ENCODE results near the gene SRSF6. TPM values are rescaled to one million over a fixed set of nuclear protein-coding genes. Genes with fewer than 3 reads are reported as not detected.

The SRSF6 gene
- total RNA-seq, 4 donors from 2014 or later: 43.7 to 91.0 (median 66.3) TPM

DNA sequence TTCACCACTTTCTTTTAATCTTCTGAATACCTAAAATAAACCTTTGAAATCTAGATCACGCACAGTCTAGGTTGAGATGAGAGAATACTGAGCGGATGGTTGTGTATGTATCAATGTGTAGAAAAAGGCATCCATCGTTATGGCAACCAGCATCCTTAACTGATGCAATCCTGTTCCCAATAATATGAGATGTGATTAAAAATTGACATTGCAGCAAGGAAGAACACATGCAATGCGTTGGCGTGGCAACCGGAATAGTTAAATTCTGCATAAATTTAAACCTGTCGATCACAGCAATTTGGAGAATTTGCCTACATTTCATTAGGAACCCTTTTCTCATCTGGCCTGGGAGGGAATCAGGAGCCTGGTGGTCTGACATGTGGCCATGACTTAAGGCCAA, 48.5 kb downstream of the SRSF6 start:
- TF ChIP-seq CTCF (IDR thresholded peaks at IDR 0.05; ENCODE audit: low read depth): no peak

DNA sequence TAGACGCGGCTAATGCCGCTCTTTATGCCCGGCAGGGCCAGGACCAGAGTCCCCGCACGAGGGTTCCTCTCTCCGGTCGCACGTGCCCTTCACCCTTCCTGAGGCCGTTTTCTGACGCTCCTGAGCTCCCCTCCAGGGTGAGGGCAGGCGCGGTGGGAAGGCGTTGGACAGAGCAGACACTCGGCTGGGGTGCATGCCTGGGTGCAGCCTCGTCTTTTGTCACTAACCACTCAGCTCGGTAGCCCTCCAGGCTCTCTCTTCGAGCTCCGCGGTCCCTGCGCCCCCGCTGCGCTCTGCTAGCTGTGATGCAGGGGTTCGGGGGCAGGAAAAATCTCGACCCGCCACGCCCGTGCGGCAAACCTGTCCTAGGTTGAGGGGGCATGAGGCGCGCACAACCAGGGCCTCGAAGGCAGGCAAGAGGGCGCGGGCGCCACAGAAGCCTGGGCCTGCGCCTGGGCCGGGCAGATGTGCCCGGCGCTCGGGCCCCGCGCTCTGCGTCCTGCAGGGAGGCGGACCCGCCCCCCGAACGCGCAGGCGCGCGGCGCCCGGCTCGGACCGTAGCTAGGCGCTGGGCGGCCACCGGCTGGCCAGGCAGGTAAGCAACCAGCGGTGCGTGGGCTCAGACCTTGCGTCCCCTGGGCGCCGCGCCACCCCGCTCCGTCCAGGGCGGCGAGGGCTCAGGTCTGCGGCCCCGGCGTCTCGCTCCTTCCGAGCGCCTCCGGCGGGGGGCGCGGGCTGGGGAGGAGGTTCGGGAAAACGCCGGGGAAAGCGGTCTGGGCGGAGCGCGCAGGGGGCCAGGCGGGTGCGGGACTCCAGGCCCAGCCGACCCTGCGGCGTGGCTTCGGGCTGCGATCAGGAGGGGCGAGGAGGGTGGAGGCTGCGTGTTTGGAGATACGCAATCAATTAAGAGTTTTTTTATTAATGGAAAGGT, 49.7 kb downstream of the SRSF6 start, which contains the start of gene L3MBTL1:
L3MBTL1 (plus strand) TSS at position 548 of the 931 bp plus-strand sequence. CDS start 5,807 bp downstream, outside the sequence.
- no peak for TF ChIP-seq CTCF (IDR thresholded peaks at IDR 0.05; ENCODE audit: low read depth)

- TF ChIP-seq CTCF (IDR thresholded peaks at IDR 0.05; ENCODE audit: low read depth): no peak
Observed at GRCh38 chr20:43508106-43508505, 50.4 kb downstream of the SRSF6 start.

DNA sequence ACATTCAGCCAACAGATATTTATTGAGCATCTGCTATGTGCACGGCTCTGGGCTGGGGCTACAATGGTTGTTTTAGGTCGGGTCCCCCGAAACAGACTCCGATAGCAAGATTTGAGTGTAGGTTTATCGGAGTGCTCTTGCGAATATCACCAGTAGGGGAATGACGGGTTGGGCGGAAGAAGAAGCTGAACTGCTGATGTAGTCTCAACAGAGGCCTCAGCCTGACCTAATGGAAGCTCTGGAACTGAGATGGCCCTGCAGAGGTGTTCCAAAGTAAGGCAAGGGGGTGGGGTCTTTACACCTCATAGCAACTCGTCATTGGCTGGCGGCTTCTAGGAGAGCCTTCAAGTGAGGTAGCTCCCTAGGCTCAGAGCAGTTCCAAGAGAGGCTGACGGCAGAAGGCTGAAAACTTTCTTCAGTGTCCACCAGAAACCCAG, 50.9 kb downstream of the SRSF6 start:
- no peak for TF ChIP-seq CTCF (IDR thresholded peaks at IDR 0.05; ENCODE audit: low read depth)

GRCh38 chr20:43511879-43512278, 54.2 kb downstream of the SRSF6 start:
- no peak for TF ChIP-seq CTCF (IDR thresholded peaks at IDR 0.05; ENCODE audit: low read depth)

DNA sequence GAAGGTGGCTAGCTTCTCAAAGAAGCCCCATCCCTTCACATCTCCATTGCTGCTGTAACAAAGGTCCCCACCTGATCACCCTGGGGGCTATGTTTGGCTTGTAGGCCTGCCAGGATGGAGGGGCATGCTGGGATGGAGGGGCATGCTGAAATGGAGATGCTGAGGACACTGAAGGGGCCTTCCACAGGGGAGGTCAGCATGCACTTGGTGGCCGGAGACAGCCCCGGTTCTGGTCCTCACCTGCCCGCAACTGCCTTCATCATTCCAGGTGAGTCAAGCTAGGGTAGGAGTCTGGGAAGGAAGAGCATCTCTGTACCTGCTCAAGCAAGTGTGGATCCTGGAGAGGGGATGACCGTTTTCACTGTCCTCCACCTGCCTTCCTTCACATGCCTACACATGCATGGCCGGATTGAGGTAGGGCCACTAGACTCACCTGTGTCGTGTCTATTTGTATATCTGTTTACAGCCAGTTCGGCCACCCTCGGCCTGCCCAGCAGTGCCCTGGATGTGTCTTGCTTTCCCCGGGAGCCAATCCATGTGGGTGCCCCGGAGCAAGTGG, 55.8 kb downstream of the SRSF6 start:
- TF ChIP-seq CTCF (IDR thresholded peaks at IDR 0.05; ENCODE audit: low read depth): no peak

Small RNA genes lying within 50 kb of the gene (small RNA-seq; reads per million reads assigned to genes)
- gene RF00019 (0.49 reads per million), gene RNU6-1251P (not detected)

Other genes with a start within 250 kb of the SRSF6 start
- 10 to 100 TPM in 2 of 4 donors, 1 to 10 TPM in 2; 5.7 to 11.7 (median 9.3) TPM for gene L3MBTL1, start 49.8 kb downstream of the SRSF6 start, total RNA-seq
- 10 to 100 TPM in 3 of 4 donors, 1 to 10 TPM in 1; 5.5 to 22.4 (median 15.3) TPM for gene SGK2, start 101.1 kb downstream of the SRSF6 start, total RNA-seq
- gene IFT52, start 133.0 kb downstream of the SRSF6 start, total RNA-seq: 10 to 100 TPM; 20.4 to 24.9 (median 22.4) TPM
- under 1 TPM in 3 of 4 donors, not detected in 1; 0.57 to 0.85 (median 0.66) TPM for gene MYBL2, start 209.2 kb downstream of the SRSF6 start, total RNA-seq